HG03469 (cell line): ENCODE data around the gene LGALS13.
"Not testable (repeated sequence)": the region's sequence is repeated elsewhere in the genome, so short reads cannot be mapped to it uniquely, and the experiment has no call there.

Experiments used
- ATAC-seq: cut with Tn5 transposase; IDR thresholded peaks from one replicate; pipeline ENCODE4 v1.9.1; 2021; ENCODE audit warnings: mild to moderate bottlenecking, moderate library complexity, moderate number of reproducible peaks; ENCODE audit not compliant: unreplicated experiment

The LGALS13 gene

GRCh38 chr19:39613597-39613996 lies 11.3 kb downstream of the LGALS13 start:
- ATAC-seq = no peak

GRCh38 chr19:39617745-39618144 lies 15.4 kb downstream of the LGALS13 start:
- ATAC-seq = no peak

- no peak for ATAC-seq
Measured at GRCh38 chr19:39623946-39624345, 21.6 kb downstream of the LGALS13 start.

- ATAC-seq = not testable (repeated sequence)
Measured at GRCh38 chr19:39627631-39628030, 25.3 kb downstream of the LGALS13 start.

- no peak for ATAC-seq
Measured at GRCh38 chr19:39631178-39631577, 28.9 kb downstream of the LGALS13 start.

GRCh38 chr19:39631626-39632025 lies 29.3 kb downstream of the LGALS13 start:
- ATAC-seq = no peak

GRCh38 chr19:39637891-39638290 lies 35.6 kb downstream of the LGALS13 start:
- ATAC-seq = no peak

- no peak for ATAC-seq
Measured at GRCh38 chr19:39641773-39642172, 39.4 kb downstream of the LGALS13 start.

GRCh38 chr19:39643591-39643990 lies 41.3 kb downstream of the LGALS13 start:
- no peak for ATAC-seq

GRCh38 chr19:39645800-39646411 lies 43.6 kb downstream of the LGALS13 start:
- no peak for ATAC-seq

GRCh38 chr19:39647918-39648317 lies 45.6 kb downstream of the LGALS13 start:
- no peak for ATAC-seq

- no peak for ATAC-seq
Measured at GRCh38 chr19:39655613-39656012, 53.3 kb downstream of the LGALS13 start, which contains the start of gene LGALS16. Gene LGALS16 (plus strand): TSS chr19:39655913. CDS start chr19:39655962, 49 bp downstream.
